HG02943 (cell line): ENCODE results near the gene CELSR2.

Experiments used
- ATAC-seq: cut with Tn5 transposase; IDR thresholded peaks from one replicate; pipeline ENCODE4 v1.9.1; 2021; ENCODE audit warnings: mild to moderate bottlenecking, low read depth, moderate library complexity; ENCODE audit not compliant: unreplicated experiment

CELSR2 gene

GRCh38 chr1:109263234-109263596, 13.9 kb downstream of the CELSR2 start:
- no peak for ATAC-seq

GRCh38 chr1:109263597-109264378, 14.4 kb downstream of the CELSR2 start:
- no peak for ATAC-seq

- ATAC-seq, result no peak
Observed at GRCh38 chr1:109264379-109264755, 15.0 kb downstream of the CELSR2 start.

GRCh38 chr1:109265016-109265415, 15.7 kb downstream of the CELSR2 start:
- no peak for ATAC-seq

GRCh38 chr1:109265741-109266330, 16.5 kb downstream of the CELSR2 start:
- ATAC-seq, result no peak

- ATAC-seq, result no peak
Observed at GRCh38 chr1:109266965-109267364, 17.6 kb downstream of the CELSR2 start.

GRCh38 chr1:109267743-109268300, 18.5 kb downstream of the CELSR2 start:
- no peak for ATAC-seq

- no peak for ATAC-seq
Observed at GRCh38 chr1:109268431-109269211, 19.3 kb downstream of the CELSR2 start.

GRCh38 chr1:109269212-109269980, 20.1 kb downstream of the CELSR2 start:
- ATAC-seq, result no peak

GRCh38 chr1:109269981-109270622, 20.8 kb downstream of the CELSR2 start:
- no peak for ATAC-seq

GRCh38 chr1:109270623-109271317, 21.4 kb downstream of the CELSR2 start:
- ATAC-seq, result no peak

- no peak for ATAC-seq
Observed at GRCh38 chr1:109271458-109271857, 22.1 kb downstream of the CELSR2 start.

- ATAC-seq, result no peak
Observed at GRCh38 chr1:109272021-109272799, 22.9 kb downstream of the CELSR2 start.

- ATAC-seq, result no peak
Observed at GRCh38 chr1:109272831-109273547, 23.6 kb downstream of the CELSR2 start.

- no peak for ATAC-seq
Observed at GRCh38 chr1:109273570-109274288, 24.4 kb downstream of the CELSR2 start.

- ATAC-seq, result no peak
Observed at GRCh38 chr1:109274533-109275476, 25.5 kb downstream of the CELSR2 start.
